AG10803 (cell line): ENCODE results near the gene TMEM72.
A peak's percentile ranks its signal among the peaks of the same experiment; 100 is the strongest.

Source experiments
- DNase-seq: peaks from one replicate; pipeline ENCODE4 v3.0.0; 2010; ENCODE audit warnings: low read depth
- H3K4me3 ChIP-seq: 2 replicates; pipeline ENCODE4 v1.5.1; 2011; ENCODE audit warnings: mild to moderate bottlenecking, low read length, control low read depth
- CTCF ChIP-seq: conservative IDR thresholded peaks from 2 replicates; pipeline ENCODE4 v1.5.1; 2011; ENCODE audit warnings: mild to moderate bottlenecking, low read length, control low read depth, inconsistent platforms

TMEM72 gene

DNA sequence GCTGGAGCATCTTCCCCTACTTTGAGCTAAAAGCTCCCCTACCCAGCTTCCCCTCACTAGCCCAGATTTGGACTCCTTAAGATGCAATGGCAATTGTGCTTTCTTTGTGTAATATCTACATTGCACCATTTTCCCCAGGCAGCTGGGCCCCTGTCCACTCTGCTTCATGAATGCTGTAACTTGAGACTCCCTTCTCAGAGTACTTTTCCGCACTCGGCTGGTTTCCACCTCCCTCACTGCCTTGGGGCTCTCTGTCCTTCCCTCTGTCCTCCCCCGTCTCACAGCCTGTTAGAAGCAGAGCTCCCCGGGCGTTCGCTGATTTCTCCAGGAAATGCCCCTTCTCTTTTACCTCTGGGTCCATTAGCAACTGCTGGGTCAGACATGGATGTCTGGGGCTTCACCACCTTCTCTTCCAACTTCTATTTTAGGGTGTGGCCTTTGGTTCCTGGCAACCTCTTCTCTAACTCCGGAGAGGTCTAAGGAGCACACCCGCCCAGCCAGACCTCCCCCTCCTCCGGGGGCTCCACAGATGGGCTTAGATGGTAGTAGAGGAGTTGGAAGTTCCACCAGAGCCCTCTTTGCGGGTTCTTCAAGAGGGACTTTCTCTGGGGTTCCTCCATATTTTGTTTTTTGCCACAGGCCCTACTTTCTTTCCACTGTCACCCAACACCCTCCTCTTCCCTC lies 2.9 kb upstream of the TMEM72 start:
- no peak for TF ChIP-seq CTCF
- H3K4me3 ChIP-seq = no peak overlapping the region
- peak; percentile 2 for DNase-seq

DNA sequence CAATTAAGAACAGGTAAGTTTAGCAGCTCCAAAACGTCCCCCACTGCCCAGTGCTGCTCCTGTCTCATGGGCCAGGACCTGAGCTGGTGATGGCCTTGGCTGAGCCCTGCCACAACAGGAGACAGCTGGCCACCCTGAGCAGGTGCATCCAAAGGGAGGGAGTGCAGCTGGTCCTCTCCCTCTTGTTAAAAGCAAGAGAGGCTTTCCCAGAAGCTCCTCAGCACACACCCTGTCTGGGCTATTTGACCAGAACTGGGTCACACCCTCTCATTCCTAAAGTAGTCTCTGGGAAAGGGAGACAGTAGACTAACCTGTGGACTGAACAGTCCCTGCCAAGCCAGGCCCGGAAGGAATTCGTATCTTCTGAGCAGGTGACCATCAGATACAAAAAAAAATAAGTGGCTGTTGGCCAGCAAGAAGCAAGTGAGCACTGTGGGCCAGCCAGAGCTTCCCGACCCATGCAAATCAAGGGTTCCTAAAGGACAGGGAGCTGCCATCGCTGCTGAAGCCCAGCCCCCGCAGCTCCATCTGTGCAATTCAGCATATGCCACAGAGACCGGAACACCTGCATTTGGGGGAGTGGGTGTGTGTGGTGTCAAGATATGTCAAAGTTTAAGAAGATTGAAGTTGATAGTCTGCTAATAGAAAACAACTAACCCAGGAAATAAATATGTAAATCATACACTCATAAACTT lies 2.1 kb upstream of the TMEM72 start:
- DNase-seq = no peak
- H3K4me3 ChIP-seq = no peak overlapping the region

DNA sequence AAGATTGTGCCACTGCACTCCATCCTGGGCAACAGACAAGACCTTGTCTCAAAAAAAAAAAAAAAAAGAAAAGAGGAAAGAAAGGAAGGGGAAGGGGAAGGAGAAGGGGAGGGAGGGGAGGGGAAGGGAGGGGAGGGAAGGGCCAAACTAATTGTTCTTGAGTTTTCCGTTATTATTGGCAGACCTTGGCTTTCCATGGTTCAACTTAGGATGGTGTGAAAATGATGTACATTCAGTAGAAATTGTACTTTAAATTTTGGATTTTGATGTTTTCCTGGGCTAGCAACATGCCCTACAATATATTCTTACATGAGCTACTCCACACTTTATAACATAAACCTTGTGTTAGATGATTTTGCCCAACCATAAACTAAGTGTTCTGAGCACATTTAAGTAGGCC lies 1.2 kb upstream of the TMEM72 start:
- TF ChIP-seq CTCF = no peak
- no peak overlapping the region for H3K4me3 ChIP-seq
- DNase-seq = no peak

More for the DNA sequence above, 2.1 kb upstream of the TMEM72 start:
- TF ChIP-seq CTCF = no peak

DNA sequence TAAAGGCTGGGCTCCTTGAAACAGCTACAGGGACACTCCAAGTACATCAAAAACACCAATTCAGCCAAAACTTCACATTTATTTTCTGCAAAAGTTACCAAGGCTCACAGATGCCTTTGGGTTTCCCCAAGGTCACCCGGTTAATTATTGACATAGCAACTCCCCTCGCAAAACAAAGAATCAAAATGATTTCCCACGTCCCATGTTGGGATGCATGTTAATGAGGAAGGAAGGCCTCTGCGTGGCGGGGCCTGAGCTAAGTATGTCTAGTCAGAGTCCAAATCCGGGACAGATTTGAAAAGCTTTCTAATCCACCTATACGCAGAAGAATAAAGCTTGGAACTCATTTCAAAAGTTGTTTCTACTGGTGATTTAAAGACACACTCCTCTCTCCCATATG lies 535 bp upstream of the TMEM72 start:
- no peak overlapping the region for H3K4me3 ChIP-seq
- TF ChIP-seq CTCF = no peak
- no peak for DNase-seq

GRCh38 chr10:44911951-44912350 lies 814 bp downstream of the TMEM72 start:
- no peak for TF ChIP-seq CTCF
- H3K4me3 ChIP-seq = no peak overlapping the region
- no peak for DNase-seq

DNA sequence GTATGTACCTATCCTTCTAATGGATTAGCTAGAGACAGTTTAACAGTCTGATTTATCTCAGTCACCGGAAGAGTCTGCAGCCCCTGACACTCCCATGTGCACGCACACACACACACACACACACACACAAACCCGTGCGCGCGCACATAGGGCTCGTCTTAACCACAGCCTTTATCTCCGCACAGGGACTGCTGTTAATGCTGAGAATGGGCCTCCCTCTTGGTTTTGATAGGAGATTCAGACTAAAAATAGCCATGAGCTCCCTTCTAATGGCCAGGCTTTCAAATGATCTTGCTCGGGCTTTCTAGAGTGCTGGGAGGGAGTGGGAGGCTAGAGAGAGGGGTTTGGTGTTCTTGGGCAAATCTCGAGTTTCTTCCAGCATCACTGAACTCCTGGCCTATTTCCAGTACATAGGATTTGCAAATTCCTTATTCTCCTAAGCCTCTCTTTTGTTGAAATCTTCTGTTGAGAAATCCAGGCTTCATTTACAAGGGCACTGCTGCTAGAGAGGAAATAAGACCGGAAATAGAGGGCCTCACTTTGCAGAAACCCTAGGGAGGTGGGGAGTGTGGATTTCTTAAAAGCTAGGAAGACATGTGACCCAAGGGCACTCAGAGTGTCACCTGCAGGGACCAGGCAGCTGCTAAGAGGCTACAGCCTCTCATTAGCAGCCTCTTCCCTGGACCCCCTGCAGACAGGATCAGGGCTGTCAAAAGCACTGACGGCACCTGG lies 2.4 kb downstream of the TMEM72 start:
- H3K4me3 ChIP-seq = no peak overlapping the region
- no peak for TF ChIP-seq CTCF
- DNase-seq = no peak

DNA sequence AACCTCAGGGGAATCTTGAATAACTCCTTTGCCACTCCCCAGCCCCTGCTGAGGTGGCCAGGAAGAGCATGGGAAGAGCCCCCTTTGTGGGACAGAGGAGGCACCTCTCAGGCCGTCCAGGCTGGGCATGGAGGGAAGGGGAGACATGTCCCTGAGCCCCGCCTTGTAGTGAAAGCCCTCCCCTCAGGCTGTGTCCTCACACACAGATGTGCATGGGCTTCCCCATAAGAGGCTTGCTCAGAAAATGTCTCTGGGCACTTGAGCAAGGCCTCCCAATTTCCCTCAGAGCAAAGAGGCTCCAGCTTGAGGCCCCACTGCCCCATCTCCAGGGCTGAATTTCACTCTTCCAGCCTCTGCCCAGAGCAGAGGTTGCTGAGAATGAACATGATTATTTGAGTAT lies 3.8 kb downstream of the TMEM72 start:
- DNase-seq = no peak
- no peak for TF ChIP-seq CTCF

More for the DNA sequence above, 3.8 kb downstream of the TMEM72 start:
- no peak overlapping the region for H3K4me3 ChIP-seq
